ENCODE measurements around the gene PILRA. TPM values are rescaled to one million over a fixed set of nuclear protein-coding genes. Genes with fewer than 3 reads are reported as not detected.
A peak's percentile ranks its signal among the peaks of the same experiment; 100 is the strongest.

PILRA gene
- total and polyA plus RNA-seq, 2 of the 13 experiments (the other 11 are each of a cell fraction or from before 2014, with no cell fraction given) = 0.13 to 1.3 TPM

- no peak for TF ChIP-seq ZNF276 (CRISPR knock-in tag; IDR thresholded peaks at IDR 0.05; ENCODE audit: low read depth)
- TF ChIP-seq CBX5 (CRISPR knock-in tag; IDR thresholded peaks at IDR 0.05; ENCODE audit: borderline replicate concordance) = no peak
- no peak for TF ChIP-seq SRSF4 (IDR thresholded peaks at IDR 0.05; ENCODE audit: low read depth, low read length, poor library complexity, severe bottlenecking)
- TF ChIP-seq RARA (CRISPR knock-in tag; IDR thresholded peaks at IDR 0.05) = no peak
- TF ChIP-seq HHEX (CRISPR knock-in tag; IDR thresholded peaks at IDR 0.05) = no peak
- TF ChIP-seq ZNF616 (CRISPR knock-in tag; IDR thresholded peaks at IDR 0.05; ENCODE audit: low read depth) = no peak
- TF ChIP-seq ZFX (CRISPR knock-in tag; IDR thresholded peaks at IDR 0.05; ENCODE audit: low read depth) = peak; percentile 73
- no peak for TF ChIP-seq CHD4 (IDR thresholded peaks at IDR 0.05; ENCODE audit: borderline replicate concordance, low read length)
- no peak for TF ChIP-seq ARNT (IDR thresholded peaks at IDR 0.05)
- no peak for TF ChIP-seq SMARCC2 (IDR thresholded peaks at IDR 0.05)
- TF ChIP-seq ZNF484 (CRISPR knock-in tag; IDR thresholded peaks at IDR 0.05; ENCODE audit: borderline replicate concordance, low read depth) = no peak
- TF ChIP-seq ZNF549 (CRISPR knock-in tag; IDR thresholded peaks at IDR 0.05) = no peak
- TF ChIP-seq SRSF9 (IDR thresholded peaks at IDR 0.05; ENCODE audit: borderline replicate concordance, insufficient read depth, low read depth, low read length, poor library complexity, severe bottlenecking) = no peak
- TF ChIP-seq RCOR2 (CRISPR knock-in tag; IDR thresholded peaks at IDR 0.05) = no peak
- TF ChIP-seq IRF1 (CRISPR knock-in tag; IDR thresholded peaks at IDR 0.05; ENCODE audit: low read depth) = no peak
- no peak for TF ChIP-seq SOX13 (IDR thresholded peaks at IDR 0.05)
- no peak for TF ChIP-seq SOX13 (CRISPR knock-in tag; conservative IDR thresholded peaks at IDR 0.05 in 1 of 2, IDR thresholded peaks at IDR 0.05 in 1 of 2)
- TF ChIP-seq HIVEP1 (CRISPR knock-in tag; IDR thresholded peaks at IDR 0.05) = no peak; the same call in 1 of the 2 replicates
- peak; percentile 61; the same call in 1 of the 2 replicates for TF ChIP-seq ZIK1 (CRISPR knock-in tag; IDR thresholded peaks at IDR 0.05; ENCODE audit: borderline replicate concordance, low read depth)
- 0 out of 2 replicates have a peak, but pooled peaks have one; percentile 41 for TF ChIP-seq ZBTB1 (CRISPR knock-in tag; IDR thresholded peaks at IDR 0.05; ENCODE audit: borderline replicate concordance)
- no peak for TF ChIP-seq E2F5 (CRISPR knock-in tag; conservative IDR thresholded peaks at IDR 0.05)
- TF ChIP-seq MYNN (CRISPR knock-in tag; IDR thresholded peaks at IDR 0.05; ENCODE audit: low read depth) = no peak
- TF ChIP-seq BRF2 (CRISPR knock-in tag; IDR thresholded peaks at IDR 0.05) = peak; percentile 78; the same call in 1 of the 2 replicates
- TF ChIP-seq ZNF136 (CRISPR knock-in tag; IDR thresholded peaks at IDR 0.05; ENCODE audit: low read depth) = no peak
- TF ChIP-seq SNAPC5 (CRISPR knock-in tag; IDR thresholded peaks at IDR 0.05; ENCODE audit: borderline replicate concordance) = no peak
- TF ChIP-seq KLF9 (CRISPR knock-in tag; IDR thresholded peaks at IDR 0.05; ENCODE audit: low read depth) = no peak
Measured at GRCh38 chr7:100435401-100436304, 62.4 kb downstream of the PILRA start (continued).

All from HepG2 (cell line).